WI38 (cell line): ENCODE data around the gene ACTA1.
"Not testable (repeated sequence)": the region's sequence is repeated elsewhere in the genome, so short reads cannot be mapped to it uniquely, and the experiment has no call there.

Experiments used
- H3K4me3 ChIP-seq: 2 replicates; pipeline ENCODE4 v1.5.1; 2011; ENCODE audit warnings: low read depth, mild to moderate bottlenecking, control low read depth, low read length
- CTCF ChIP-seq: IDR thresholded peaks from 2 replicates; pipeline ENCODE4 v1.5.1; 2012; ENCODE audit warnings: low read depth, mild to moderate bottlenecking, control low read depth, low read length

Gene ACTA1

GRCh38 chr1:229409616-229410369 is 24.1 kb downstream of the ACTA1 start:
- TF ChIP-seq CTCF: no peak
- H3K4me3 ChIP-seq: no peak overlapping the region

DNA sequence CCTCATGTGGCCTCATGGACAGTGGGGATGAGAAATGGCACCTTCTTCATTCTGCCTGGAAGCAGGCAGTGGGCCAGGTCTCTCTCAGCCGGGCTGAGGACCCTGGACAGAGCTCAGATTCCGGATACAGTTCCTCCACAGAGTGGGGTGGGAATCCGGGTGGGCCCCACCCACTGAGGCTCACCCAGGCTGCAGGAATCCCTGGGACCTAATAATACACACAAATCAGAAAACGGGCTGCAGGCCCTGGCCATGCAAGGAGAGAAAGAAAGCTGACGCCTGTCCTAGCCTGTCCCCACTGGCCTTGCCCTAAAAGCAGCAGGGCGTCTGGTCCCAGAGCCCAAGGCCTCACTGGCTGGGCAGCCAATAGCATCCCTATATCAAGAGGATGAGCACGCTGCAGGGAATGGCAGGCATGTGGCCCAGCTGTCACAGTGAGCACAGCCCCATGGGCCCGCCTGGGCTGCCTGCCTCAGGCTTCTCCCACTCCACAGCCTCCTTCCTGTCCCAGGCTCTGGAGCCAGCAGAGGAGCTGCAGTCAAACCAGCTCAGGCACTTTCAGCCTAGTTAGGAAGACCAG is 25.3 kb downstream of the ACTA1 start:
- no peak for TF ChIP-seq CTCF
- H3K4me3 ChIP-seq: no peak overlapping the region

GRCh38 chr1:229407206-229408026 is 26.5 kb downstream of the ACTA1 start:
- no peak overlapping the region for H3K4me3 ChIP-seq

GRCh38 chr1:229406798-229407197 is 27.1 kb downstream of the ACTA1 start:
- no peak for TF ChIP-seq CTCF
- H3K4me3 ChIP-seq: no peak overlapping the region

More at GRCh38 chr1:229407206-229408026, 26.5 kb downstream of the ACTA1 start:
- no peak for TF ChIP-seq CTCF

DNA sequence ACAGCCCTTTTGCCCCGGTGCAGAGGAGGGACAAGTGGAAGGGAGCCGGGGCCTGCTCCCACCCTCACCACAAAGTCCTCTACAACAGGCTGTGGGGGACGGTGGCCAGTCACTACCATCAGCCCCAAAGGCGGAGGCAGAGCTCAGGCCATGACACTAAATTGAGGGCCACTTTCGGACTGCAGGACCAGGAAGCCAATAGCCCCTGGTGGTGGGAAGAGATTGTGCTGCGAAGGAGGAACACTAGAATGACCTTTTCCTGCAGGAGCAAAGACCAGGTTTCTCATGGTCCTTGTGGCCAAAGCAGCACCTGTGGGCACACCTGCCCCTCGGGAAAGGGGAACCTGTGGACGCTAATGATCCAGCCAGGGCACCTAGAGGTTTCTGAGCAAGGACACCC is 30.3 kb downstream of the ACTA1 start:
- no peak overlapping the region for H3K4me3 ChIP-seq
- TF ChIP-seq CTCF: no peak

- no peak for TF ChIP-seq CTCF
- H3K4me3 ChIP-seq: no peak overlapping the region
Measured at GRCh38 chr1:229402993-229403392, 30.9 kb downstream of the ACTA1 start.

DNA sequence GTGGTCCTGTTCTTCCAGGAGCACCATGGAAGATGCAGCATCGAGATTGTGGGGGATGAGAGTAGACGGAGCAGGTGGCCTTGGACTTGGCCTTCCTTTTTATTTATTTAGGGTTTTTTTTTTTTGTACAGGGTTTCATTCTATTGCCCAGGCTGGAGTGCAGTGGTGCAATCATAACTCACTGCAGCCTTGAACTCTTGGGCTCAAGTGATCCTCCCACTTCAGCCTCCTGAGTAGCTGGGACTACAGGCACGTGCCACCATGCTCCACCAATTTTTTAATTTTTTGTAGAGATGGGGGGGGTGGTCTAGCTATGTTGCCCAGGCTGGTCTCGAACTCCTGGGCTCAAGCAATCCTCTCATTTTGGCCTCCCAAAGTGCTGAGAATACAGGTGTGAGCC is 31.6 kb downstream of the ACTA1 start:
- H3K4me3 ChIP-seq: not testable (repeated sequence)
